HUES64 (cell line): Measurements from ENCODE around the gene TNXB.

Source experiments
- H3K27ac ChIP-seq: 2 replicates; pipeline ENCODE4 v1.7.0; 2013; ENCODE audit warnings: low read depth, low read length, inconsistent platforms
- H3K27me3 ChIP-seq: 2 replicates; pipeline ENCODE4 v1.6.1; 2013; ENCODE audit warnings: mild to moderate bottlenecking, low read length; ENCODE audit not compliant: insufficient read depth
- H3K36me3 ChIP-seq: 2 replicates; pipeline ENCODE4 v1.6.1; 2013; ENCODE audit warnings: mild to moderate bottlenecking, low read length; ENCODE audit not compliant: insufficient read depth
- H3K4me1 ChIP-seq: 2 replicates; pipeline ENCODE4 v1.6.1; 2013; ENCODE audit warnings: mild to moderate bottlenecking, low read length, moderate library complexity; ENCODE audit not compliant: insufficient read depth
- H3K4me3 ChIP-seq: 2 replicates; pipeline ENCODE4 v1.5.1; 2013; ENCODE audit warnings: mild to moderate bottlenecking, low read length, moderate library complexity
- H3K9ac ChIP-seq: 2 replicates; pipeline ENCODE4 v1.6.1; 2013; ENCODE audit warnings: mild to moderate bottlenecking, low read depth, low read length
- H3K9me3 ChIP-seq: 2 replicates; pipeline ENCODE4 v1.6.1; 2013; ENCODE audit warnings: low read depth, low read length; ENCODE audit not compliant: insufficient read depth
- WGBS: fragments of 150-250, 120-280 bp; methylation state at CpG from one replicate; pipeline ENCODE4 v1.1.7; 2013; ENCODE audit warnings: missing lambda C conversion rate; 5-methylcytosine and 5-hydroxymethylcytosine counted together

The TNXB gene

DNA sequence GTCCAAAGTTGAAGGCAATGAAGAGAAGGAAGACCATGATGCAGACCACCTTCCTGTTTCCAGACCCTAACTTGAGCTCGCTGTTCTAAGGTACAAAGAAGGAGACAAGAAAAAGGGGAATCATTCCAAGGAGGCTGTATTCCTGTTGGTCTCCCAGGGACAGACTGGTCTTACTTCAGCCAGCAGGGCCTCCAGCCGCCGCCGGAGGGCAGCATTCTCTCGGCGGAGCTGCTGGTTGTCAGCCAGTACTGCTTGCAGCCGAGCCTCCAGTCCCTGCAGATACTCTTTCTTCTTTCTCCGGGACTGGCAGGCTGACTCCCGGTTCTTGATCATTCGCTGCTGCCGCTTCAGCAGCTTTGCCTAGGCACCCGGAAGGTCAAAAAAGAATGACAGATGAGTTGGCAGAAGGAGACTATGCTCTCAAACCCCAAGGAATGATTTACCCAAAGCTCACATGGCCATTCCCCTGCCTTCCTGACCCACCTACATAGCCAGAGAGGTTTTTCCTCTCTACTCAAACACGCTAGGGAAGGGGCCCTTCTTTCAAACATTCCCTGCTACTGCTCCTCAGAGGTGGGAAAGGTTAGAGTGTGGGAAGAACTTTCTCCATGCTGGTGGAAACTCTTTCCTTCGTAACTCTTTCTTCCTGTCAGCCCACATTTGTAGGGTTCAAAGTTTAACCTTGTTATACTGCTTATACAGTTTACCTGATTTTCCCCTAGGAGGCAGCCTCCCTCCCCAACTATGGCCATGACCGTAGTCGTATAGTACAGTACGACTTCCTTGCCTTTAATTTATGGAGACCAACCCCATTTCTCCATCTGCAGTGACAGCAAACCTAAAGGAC is 9.9 kb upstream of the TNXB start:
- WGBS: 36% methylated on average over 17 of the region's 17 CpGs
- Histone ChIP-seq H3K27me3 (no peaks in the 10 kb centered on the region), H3K9me3 (no peaks in the 10 kb centered on the region), H3K27ac (no peak overlapping the region), H3K4me1 (no peaks in the 10 kb centered on the region), H3K36me3 (peaks cover 52% of the 10 kb centered on the region), H3K9ac (no peak overlapping the region), H3K4me3 (no peak overlapping the region)

GRCh38 chr6:32117461-32117860 is 8.3 kb upstream of the TNXB start:
- Histone ChIP-seq H3K36me3 (peaks cover 52% of the 10 kb centered on the region), H3K4me1 (no peaks in the 10 kb centered on the region), H3K9me3 (no peaks in the 10 kb centered on the region), H3K4me3 (no peak overlapping the region), H3K27ac (no peak overlapping the region), H3K9ac (no peak overlapping the region), H3K27me3 (no peaks in the 10 kb centered on the region)
- 92% methylated on average over 9 of the region's 9 CpGs for WGBS

DNA sequence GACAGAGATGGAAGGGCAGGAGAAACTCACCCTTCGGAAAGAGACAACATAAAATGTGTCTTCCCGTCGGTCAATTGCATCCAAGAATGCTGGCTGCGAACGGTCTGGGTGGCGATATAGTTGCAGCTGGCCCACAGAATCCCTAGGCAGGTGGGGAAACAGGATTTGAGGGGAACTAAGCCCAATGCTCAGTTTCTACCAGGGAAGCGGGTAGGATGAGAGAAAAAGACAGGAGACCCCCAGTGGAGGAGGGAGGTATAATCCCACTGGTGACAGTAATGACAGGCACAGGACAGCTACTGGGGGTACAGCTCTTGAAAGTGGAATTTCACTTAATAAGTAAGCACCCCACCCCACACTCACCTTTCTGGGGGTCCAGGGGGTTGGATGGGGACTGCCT is 7.5 kb upstream of the TNXB start:
- Histone ChIP-seq H3K9me3 (no peaks in the 10 kb centered on the region), H3K36me3 (peaks cover 49% of the 10 kb centered on the region), H3K9ac (no peak overlapping the region), H3K27ac (no peak overlapping the region), H3K27me3 (no peaks in the 10 kb centered on the region), H3K4me3 (no peak overlapping the region), H3K4me1 (no peaks in the 10 kb centered on the region)
- 91% methylated on average over 7 of the region's 7 CpGs for WGBS

- Histone ChIP-seq H3K9ac (no peak overlapping the region), H3K36me3 (peaks cover 42% of the 10 kb centered on the region), H3K9me3 (no peaks in the 10 kb centered on the region), H3K4me3 (no peak overlapping the region), H3K27ac (no peak overlapping the region), H3K27me3 (no peaks in the 10 kb centered on the region), H3K4me1 (no peaks in the 10 kb centered on the region)
- 98% methylated on average over 6 of the region's 6 CpGs for WGBS
Observed at GRCh38 chr6:32115623-32116022, 6.5 kb upstream of the TNXB start.

DNA sequence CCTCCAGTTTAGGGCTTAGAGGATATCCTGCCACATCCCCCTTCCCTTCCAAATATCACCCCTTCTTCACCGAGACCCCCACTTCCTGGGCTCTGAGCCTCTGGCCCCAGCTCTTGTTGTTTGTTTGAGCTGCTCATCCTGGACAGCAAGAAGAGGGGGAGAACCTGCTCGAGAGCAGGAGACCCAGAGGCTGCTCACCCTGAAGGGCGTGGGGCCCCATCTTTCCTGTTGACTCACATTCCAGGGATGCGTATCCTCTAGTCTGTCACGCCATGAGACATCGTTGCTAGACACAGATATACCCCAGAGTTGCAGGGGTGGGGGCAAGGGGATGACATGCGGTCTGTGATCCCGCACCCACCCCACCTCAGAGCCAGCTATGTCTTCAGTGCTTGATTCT is 5.7 kb upstream of the TNXB start:
- 94% methylated on average over 8 of the region's 8 CpGs for WGBS
- Histone ChIP-seq H3K4me3 (no peak overlapping the region), H3K27ac (no peak overlapping the region), H3K9me3 (no peaks in the 10 kb centered on the region), H3K36me3 (peaks cover 38% of the 10 kb centered on the region), H3K27me3 (no peaks in the 10 kb centered on the region), H3K9ac (no peak overlapping the region), H3K4me1 (no peaks in the 10 kb centered on the region)

- no peak overlapping the region for H3K27ac ChIP-seq
- H3K4me3 ChIP-seq: no peak overlapping the region
- peaks cover 4% of the 10 kb centered on the region; the same call in 1 of the 2 replicates for H3K4me1 ChIP-seq
- H3K9me3 ChIP-seq: no peaks in the 10 kb centered on the region
- 88% methylated on average over 9 of the region's 9 CpGs for WGBS
- H3K9ac ChIP-seq: peak overlapping the region; percentile 56
- H3K36me3 ChIP-seq: peaks cover 33% of the 10 kb centered on the region
- H3K27me3 ChIP-seq: peaks cover 6% of the 10 kb centered on the region
Observed at GRCh38 chr6:32113386-32114352, 4.5 kb upstream of the TNXB start.

DNA sequence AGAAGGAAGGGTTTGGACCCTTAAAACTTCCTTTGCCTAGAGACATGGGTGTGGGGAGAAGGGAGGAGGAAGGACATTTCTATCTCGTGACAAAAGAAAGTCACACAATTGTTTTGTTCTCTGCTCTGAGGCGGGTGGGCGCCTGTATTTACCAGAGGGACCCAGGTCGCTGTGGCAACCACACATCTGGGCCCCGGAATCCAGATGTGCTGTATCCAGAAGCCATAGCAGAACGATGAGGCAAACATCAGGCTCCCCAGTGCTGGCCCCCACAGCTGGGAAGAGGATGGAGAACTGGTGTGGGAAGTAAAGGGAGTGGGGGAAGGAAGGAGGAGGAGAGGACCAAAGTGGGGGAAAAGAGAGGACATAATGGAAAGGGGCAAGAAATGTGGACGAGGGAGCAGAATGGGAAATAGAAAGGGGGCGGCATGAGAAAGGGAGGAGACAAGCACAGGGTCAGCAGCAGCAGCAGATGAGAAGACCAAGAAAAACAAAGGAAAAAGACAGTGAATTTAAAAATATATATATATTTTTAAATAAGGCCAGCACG is 3.4 kb upstream of the TNXB start:
- H3K27ac ChIP-seq: no peak overlapping the region
- H3K4me3 ChIP-seq: no peak overlapping the region
- peaks cover 12% of the 10 kb centered on the region for H3K27me3 ChIP-seq
- WGBS: 89% methylated on average over 9 of the region's 9 CpGs
- H3K36me3 ChIP-seq: peaks cover 24% of the 10 kb centered on the region
- no peaks in the 10 kb centered on the region for H3K9me3 ChIP-seq
- H3K9ac ChIP-seq: no peak overlapping the region
- H3K4me1 ChIP-seq: peaks cover 12% of the 10 kb centered on the region

DNA sequence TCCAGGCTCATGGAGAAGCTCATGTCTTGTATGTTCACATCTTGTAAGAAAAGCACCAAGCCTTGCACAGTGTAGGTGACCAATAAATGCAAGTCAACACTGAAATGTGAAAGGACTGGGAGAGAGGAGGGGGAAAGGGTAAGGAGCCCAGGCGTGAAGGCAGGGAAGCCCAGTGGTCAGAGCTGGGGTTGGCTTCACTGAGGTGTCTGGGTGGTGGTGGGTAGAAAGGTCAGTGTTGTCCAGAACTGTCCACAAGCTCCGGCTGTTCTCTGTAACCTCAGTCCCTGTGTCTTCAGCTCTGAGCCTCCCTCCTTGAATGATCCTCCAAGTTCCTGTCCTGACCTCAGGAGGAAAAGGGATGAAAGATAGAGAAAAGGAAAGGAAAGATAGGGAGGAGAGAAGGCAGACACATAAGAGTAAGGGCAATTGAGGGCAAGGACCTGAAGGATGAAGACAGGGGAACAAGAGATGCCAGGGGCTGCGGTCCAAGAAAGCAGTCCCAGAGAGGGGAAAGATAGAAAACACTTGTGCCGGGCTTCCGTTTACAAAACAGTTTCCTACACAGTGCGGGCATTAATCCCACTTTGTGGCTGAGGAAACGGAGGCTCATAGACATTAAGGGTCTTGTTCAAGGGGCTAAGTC is 2.4 kb upstream of the TNXB start:
- peaks cover 14% of the 10 kb centered on the region for H3K36me3 ChIP-seq
- H3K4me1 ChIP-seq: peaks cover 12% of the 10 kb centered on the region
- peaks cover 12% of the 10 kb centered on the region for H3K27me3 ChIP-seq
- no peak overlapping the region for H3K4me3 ChIP-seq
- 89% methylated on average over 7 of the region's 7 CpGs for WGBS
- H3K9ac ChIP-seq: no peak overlapping the region
- no peaks in the 10 kb centered on the region for H3K9me3 ChIP-seq
- H3K27ac ChIP-seq: no peak overlapping the region

- Histone ChIP-seq H3K36me3 (peaks cover 6% of the 10 kb centered on the region; the same call in 1 of the 2 replicates), H3K9ac (no peak overlapping the region), H3K4me3 (no peak overlapping the region), H3K9me3 (no peaks in the 10 kb centered on the region), H3K27ac (no peak overlapping the region), H3K4me1 (peaks cover 12% of the 10 kb centered on the region), H3K27me3 (peaks cover 14% of the 10 kb centered on the region)
- 88% methylated on average over 7 of the region's 7 CpGs for WGBS
Observed at GRCh38 chr6:32110632-32111031, 1.5 kb upstream of the TNXB start.

DNA sequence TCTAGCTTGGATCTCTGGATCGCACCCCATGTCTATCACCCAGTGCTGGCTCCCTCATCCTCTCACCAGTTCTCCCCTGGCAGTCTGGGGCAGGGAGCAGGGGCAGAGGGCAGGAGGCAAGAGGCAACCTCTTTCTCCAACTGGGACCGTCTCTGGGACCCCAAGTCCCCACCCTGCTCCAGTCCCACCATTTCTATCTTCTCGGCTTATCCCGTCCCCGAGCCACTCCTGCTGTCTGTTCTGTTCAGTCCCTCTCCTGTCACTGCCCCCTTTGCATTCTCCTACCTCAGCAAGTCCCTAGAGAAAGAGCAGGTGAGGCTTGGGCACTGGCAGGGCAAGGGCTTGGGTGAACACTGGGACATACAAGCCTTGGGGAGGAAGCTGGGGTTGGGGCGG is 625 bp upstream of the TNXB start:
- Histone ChIP-seq H3K9ac (no peak overlapping the region), H3K9me3 (no peaks in the 10 kb centered on the region), H3K36me3 (peaks cover 2% of the 10 kb centered on the region; the same call in 1 of the 2 replicates), H3K4me1 (peaks cover 12% of the 10 kb centered on the region), H3K27ac (no peak overlapping the region), H3K4me3 (no peak overlapping the region), H3K27me3 (peaks cover 14% of the 10 kb centered on the region)
- 62% methylated on average over 6 of the region's 6 CpGs for WGBS
